PC-3 (cell line): Measurements from ENCODE around the gene ZFAND4. TPM values are rescaled to one million over a fixed set of nuclear protein-coding genes. Genes with fewer than 3 reads are reported as not detected.

ENCODE experiments used
- ATAC-seq: fragments of 200-7000 bp; cut with Tn5 transposase; 2 replicates; pipeline ENCODE4 v1.9.1; 2020; ENCODE audit warnings: mild to moderate bottlenecking, moderate library complexity
- BruUV-seq: library from RNA; stranded (reverse); fragments of 400-500 nt; replicated peaks from 2 replicates; lab custom pipeline; 2021; lab: Mats Ljungman, UMichigan
- CTCF ChIA-PET: fragments of 300-600 bp; sonication (Branson Sonifier 250); formaldehyde crosslinking; loops from one replicate; lab custom pipeline; 2022; ENCODE audit warnings: antibody characterized with exemption; lab: Charles Lee
- POLR2A ChIA-PET: fragments of 300-600 bp; sonication (Branson Sonifier 250); formaldehyde crosslinking; loops from one replicate; lab custom pipeline; 2022; ENCODE audit warnings: antibody characterized with exemption; ENCODE audit not compliant: unreplicated experiment; lab: Charles Lee
- DNase-seq: peaks from one replicate; pipeline ENCODE4 v3.0.0-alpha.2; 2015
- H2AFZ ChIP-seq: fragments of 300-600 bp; sonication (generic); 2 replicates; pipeline ENCODE4 v1.6.0; 2016; ENCODE audit warnings: antibody characterized with exemption, low read length
- H3F3A ChIP-seq: fragments of 300-600 bp; sonication (generic); one replicate; pipeline ENCODE4 v1.6.0; 2017; ENCODE audit warnings: antibody characterized with exemption, low read length, control low read depth, mild to moderate bottlenecking; ENCODE audit not compliant: unreplicated experiment
- H3K27ac ChIP-seq: fragments of 300-600 bp; sonication (generic); 2 replicates; pipeline ENCODE4 v1.5.1; 2016; ENCODE audit warnings: mild to moderate bottlenecking, low read length
- H3K27me3 ChIP-seq: fragments of 300-600 bp; sonication (generic); 2 replicates; pipeline ENCODE4 v1.6.1; 2016; ENCODE audit warnings: low read length, mixed read lengths
- H3K36me3 ChIP-seq: fragments of 300-600 bp; sonication (generic); 2 replicates; pipeline ENCODE4 v1.6.1; 2016; ENCODE audit warnings: low read depth, mixed run types, low read length, mixed read lengths
- H3K4me1 ChIP-seq: fragments of 300-600 bp; sonication (generic); 2 replicates; pipeline ENCODE4 v1.5.1; 2016; ENCODE audit warnings: low read length; ENCODE audit not compliant: insufficient read depth
- H3K4me2 ChIP-seq: fragments of 300-600 bp; sonication (generic); 2 replicates; pipeline ENCODE4 v1.6.0; 2016; ENCODE audit warnings: low read length
- H3K4me3 ChIP-seq: fragments of 300-600 bp; sonication (generic); 2 replicates; pipeline ENCODE4 v1.5.1; 2016; ENCODE audit warnings: mild to moderate bottlenecking, low read length, mixed read lengths
- H3K79me2 ChIP-seq: fragments of 300-600 bp; sonication (generic); 2 replicates; pipeline ENCODE4 v1.6.1; 2017; ENCODE audit warnings: low read length, mixed read lengths
- H3K9ac ChIP-seq: fragments of 300-600 bp; sonication (generic); 2 replicates; pipeline ENCODE4 v1.6.0; 2016; ENCODE audit warnings: mild to moderate bottlenecking, low read length
- H3K9me2 ChIP-seq: fragments of 300-600 bp; sonication (generic); replicated peaks from 2 replicates; pipeline ENCODE4 v1.6.1; 2016; ENCODE audit warnings: mixed run types, low read length, mixed read lengths
- H3K9me3 ChIP-seq: fragments of 300-600 bp; sonication (generic); 2 replicates; pipeline ENCODE4 v1.6.1; 2016; ENCODE audit warnings: low read length, mixed read lengths
- H4K20me1 ChIP-seq: fragments of 300-600 bp; sonication (generic); 2 replicates; pipeline ENCODE4 v1.6.1; 2016; ENCODE audit warnings: low read length, mixed read lengths
- EZH2 ChIP-seq: fragments of 300-600 bp; sonication (generic); IDR thresholded peaks from one replicate; pipeline ENCODE4 v1.6.1; 2017; ENCODE audit warnings: antibody characterized with exemption, mild to moderate bottlenecking, low read length; ENCODE audit not compliant: unreplicated experiment
- EZH2phosphoT487 ChIP-seq: fragments of 300-600 bp; sonication (generic); IDR thresholded peaks from 2 replicates; pipeline ENCODE4 v1.6.1; 2018; ENCODE audit warnings: mild to moderate bottlenecking, antibody characterized with exemption, low read length, borderline replicate concordance
- intact Hi-C: fragments of 100-400 bp; cut with micrococcal nuclease; formaldehyde crosslinking; loops from 2 replicates; pipeline ENCODE4 v1.9.0; 2023
- total RNA-seq: library from RNA; depleted of rRNA; stranded (reverse); fragments of >200 nt; gene quantifications from 2 replicates; pipeline ENCODE4 v1.2.3, GENCODE V29; 2014
- TF ChIP-seq, protein P1 (sequence below): fragments of 300-600 bp; sonication (generic); conservative IDR thresholded peaks from 2 replicates; pipeline ENCODE4 v1.5.1; 2017; ENCODE audit warnings: antibody characterized with exemption, low read depth, mild to moderate bottlenecking, low read length

The ZFAND4 gene
- total RNA-seq, 1 experiment from 2014 or later: 8.7 TPM

DNA sequence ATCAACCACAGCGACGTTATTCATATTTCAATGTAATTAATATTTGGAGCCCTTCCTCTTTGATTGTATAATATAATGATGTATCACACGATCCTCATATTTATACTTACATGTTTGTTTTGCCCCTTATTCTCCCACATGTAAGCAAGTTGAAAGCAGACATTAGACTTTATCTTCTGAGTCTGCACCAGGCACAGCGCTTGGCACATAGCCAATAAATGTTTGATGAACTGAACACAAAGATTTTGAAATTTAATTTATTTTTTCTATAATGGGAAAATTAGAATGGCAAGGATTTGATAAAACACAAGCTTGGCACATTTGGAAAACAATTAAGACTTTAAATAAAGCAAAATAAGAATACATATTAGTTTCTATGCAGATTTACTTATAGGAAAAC is 31.6 kb downstream of the ZFAND4 start:
- Histone ChIP-seq H3K9ac (no peak overlapping the region), H3K27me3 (no peaks in the 10 kb centered on the region), H3K36me3 (no peaks in the 10 kb centered on the region; the same call in 1 of the 2 replicates), H3K4me3 (no peak overlapping the region), H4K20me1 (no peaks in the 10 kb centered on the region), H2AFZ (no peak overlapping the region), H3F3A (no peaks in the 10 kb centered on the region), H3K4me1 (no peaks in the 10 kb centered on the region), H3K9me3 (no peaks in the 10 kb centered on the region), H3K4me2 (no peak overlapping the region), H3K27ac (no peak overlapping the region), H3K79me2 (no peaks in the 10 kb centered on the region), H3K9me2 (no peaks in the 10 kb centered on the region)
- DNase-seq (no peak), ATAC-seq (no peak)
- TF ChIP-seq EZH2phosphoT487 (no peak), EZH2 (no peak)
- TF ChIP-seq, protein P1, sequence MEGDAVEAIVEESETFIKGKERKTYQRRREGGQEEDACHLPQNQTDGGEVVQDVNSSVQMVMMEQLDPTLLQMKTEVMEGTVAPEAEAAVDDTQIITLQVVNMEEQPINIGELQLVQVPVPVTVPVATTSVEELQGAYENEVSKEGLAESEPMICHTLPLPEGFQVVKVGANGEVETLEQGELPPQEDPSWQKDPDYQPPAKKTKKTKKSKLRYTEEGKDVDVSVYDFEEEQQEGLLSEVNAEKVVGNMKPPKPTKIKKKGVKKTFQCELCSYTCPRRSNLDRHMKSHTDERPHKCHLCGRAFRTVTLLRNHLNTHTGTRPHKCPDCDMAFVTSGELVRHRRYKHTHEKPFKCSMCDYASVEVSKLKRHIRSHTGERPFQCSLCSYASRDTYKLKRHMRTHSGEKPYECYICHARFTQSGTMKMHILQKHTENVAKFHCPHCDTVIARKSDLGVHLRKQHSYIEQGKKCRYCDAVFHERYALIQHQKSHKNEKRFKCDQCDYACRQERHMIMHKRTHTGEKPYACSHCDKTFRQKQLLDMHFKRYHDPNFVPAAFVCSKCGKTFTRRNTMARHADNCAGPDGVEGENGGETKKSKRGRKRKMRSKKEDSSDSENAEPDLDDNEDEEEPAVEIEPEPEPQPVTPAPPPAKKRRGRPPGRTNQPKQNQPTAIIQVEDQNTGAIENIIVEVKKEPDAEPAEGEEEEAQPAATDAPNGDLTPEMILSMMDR: no peak
- ChIA-PET CTCF (no interaction called here), POLR2A (no interaction called here)
- BruUV-seq: no TSS peak
- intact Hi-C loops: no loop called here

DNA sequence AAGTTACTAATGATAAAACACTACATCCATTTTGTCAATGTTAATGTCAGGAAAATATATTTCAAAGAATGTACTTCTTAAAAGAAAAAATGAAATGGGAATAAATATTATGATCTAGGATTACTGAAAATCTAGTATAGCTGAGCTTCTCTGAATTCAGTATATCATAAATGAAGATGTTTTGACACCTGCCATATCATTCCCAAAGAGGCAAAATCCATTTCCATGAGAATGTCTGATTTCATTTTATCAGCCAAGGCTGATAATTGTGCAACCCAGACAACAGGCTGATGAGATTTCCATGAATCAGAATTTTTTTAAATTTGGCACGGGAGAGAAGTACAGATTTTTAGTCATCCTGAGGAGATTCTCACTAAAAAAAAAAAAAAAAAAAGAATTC is 32.5 kb downstream of the ZFAND4 start:
- Histone ChIP-seq H3K27ac (no peak overlapping the region), H2AFZ (no peak overlapping the region), H4K20me1 (no peaks in the 10 kb centered on the region), H3K9me2 (no peaks in the 10 kb centered on the region), H3F3A (no peaks in the 10 kb centered on the region), H3K4me1 (no peaks in the 10 kb centered on the region), H3K79me2 (no peaks in the 10 kb centered on the region), H3K36me3 (no peaks in the 10 kb centered on the region; the same call in 1 of the 2 replicates), H3K4me3 (no peak overlapping the region), H3K9me3 (no peaks in the 10 kb centered on the region), H3K9ac (no peak overlapping the region), H3K27me3 (no peaks in the 10 kb centered on the region), H3K4me2 (no peak overlapping the region)
- no peak for DNase-seq
- POLR2A ChIA-PET: no interaction called here
- intact Hi-C loops: no loop called here
- no peak for ATAC-seq
- CTCF ChIA-PET: no interaction called here
- no TSS peak for BruUV-seq
- TF ChIP-seq, protein P1: no peak
- no peak for TF ChIP-seq EZH2
- TF ChIP-seq EZH2phosphoT487: no peak

DNA sequence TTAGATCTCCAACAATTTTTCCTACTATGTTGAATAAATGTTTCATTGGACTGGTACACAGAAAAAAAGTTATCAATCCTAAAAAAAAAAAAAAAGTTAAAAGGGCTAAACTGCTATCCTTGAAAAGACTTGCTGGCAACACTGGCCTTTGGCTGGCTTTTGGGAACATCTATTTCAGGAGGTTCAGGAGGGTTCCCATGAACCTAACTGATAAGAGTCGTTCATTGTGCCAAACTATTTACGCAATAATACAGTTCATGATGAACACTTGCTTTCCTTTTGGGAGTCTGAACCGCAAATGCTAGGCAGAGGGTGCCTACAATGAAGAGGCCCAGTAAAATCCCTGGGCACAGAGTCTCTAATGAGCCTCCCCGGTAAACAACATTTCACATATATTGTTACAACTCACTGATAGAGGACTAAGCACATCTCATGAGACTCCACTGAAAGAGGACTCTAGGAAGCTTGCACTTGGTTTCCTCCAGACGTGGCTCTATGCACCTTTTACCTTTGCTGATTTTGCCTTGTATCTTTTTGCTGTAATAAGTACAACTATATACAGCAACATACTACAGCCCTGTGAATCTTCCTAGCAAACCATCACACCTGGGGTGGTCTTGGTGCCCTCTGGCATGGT is 45.0 kb downstream of the ZFAND4 start:
- ATAC-seq (no peak), DNase-seq (no peak)
- H4K20me1 ChIP-seq: no peaks in the 10 kb centered on the region
- H3K36me3 ChIP-seq: no peaks in the 10 kb centered on the region
- H3K4me3 ChIP-seq: no peak overlapping the region
- H3K4me2 ChIP-seq: no peak overlapping the region
- H3K27me3 ChIP-seq: no peaks in the 10 kb centered on the region
- no peak for TF ChIP-seq EZH2phosphoT487
- TF ChIP-seq EZH2: no peak
- TF ChIP-seq, protein P1: no peak
- H3K9me3 ChIP-seq: no peaks in the 10 kb centered on the region
- CTCF ChIA-PET: no interaction called here
- H3K9me2 ChIP-seq: no peaks in the 10 kb centered on the region
- no peak overlapping the region for H3K9ac ChIP-seq
- no TSS peak for BruUV-seq
- POLR2A ChIA-PET: no interaction called here
- intact Hi-C loops: no loop called here
- H3K79me2 ChIP-seq: no peaks in the 10 kb centered on the region
- no peak overlapping the region for H3K27ac ChIP-seq
- no peaks in the 10 kb centered on the region for H3K4me1 ChIP-seq
- H2AFZ ChIP-seq: no peak overlapping the region
- H3F3A ChIP-seq: no peaks in the 10 kb centered on the region
